Measurements from ENCODE around the gene MED31. TPM values are rescaled to one million over a fixed set of nuclear protein-coding genes. Genes with fewer than 3 reads are reported as not detected.
A peak's percentile ranks its signal among the peaks of the same experiment; 100 is the strongest.

Gene MED31
- polyA plus RNA-seq (2013, experiment 1 of 2) = 39.1 TPM
- polyA plus RNA-seq (2013, experiment 2 of 2) = 41.1 TPM

DNA sequence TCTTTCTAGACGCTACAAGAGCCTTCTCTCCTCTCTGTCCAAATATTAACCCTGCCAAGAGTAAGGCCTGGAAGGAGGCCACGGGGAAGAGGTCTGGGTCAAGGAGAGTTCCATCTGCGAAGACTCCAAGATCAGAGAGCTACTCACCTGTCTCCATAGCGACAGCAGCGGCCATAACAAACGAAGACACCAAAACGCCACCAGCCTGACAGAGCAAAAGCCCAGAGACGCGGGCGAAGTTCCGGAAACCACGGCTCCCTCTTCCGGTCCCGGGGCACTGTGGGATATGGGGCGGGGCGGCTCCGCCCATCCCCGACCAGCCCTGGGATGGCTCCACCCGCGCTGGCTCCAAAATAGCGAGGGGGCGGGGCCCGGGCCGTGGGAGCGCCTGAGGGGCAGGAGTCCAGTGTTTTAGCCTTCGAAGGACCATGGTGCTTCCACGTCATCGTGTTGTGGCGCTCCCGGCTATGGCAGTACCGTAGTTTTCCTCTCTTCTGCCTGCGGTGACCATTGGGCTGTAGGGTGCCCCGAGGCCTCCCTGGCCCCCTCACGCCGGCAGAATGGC lies at the start of gene MED31, which contains the start of gene C17orf100:
TSS of gene MED31 (minus strand) at position 252 of the 565 bp plus-strand sequence. CDS start at position 175, 77 bp downstream.
TSS of gene C17orf100 (plus strand) at position 409 of the 565 bp plus-strand sequence. CDS start at position 561, 152 bp downstream.
- H2AK5ac ChIP-seq (ENCODE audit: low read depth, low read length) = peak within 1 kb of the TSS; percentile 97
- H3K4me3 ChIP-seq (ENCODE audit: low read length in 2 of 2) = peak within 1 kb of the TSS; percentile 83 to 84
- peak within 1 kb of the TSS; percentile 77 for H3K23ac ChIP-seq (ENCODE audit: low read depth, low read length, poor library complexity)
- H3K18ac ChIP-seq (ENCODE audit: low read length) = peak within 1 kb of the TSS; percentile 93
- DNase-seq (ENCODE audit: low spot score) = peak; percentile 83
- H3K79me1 ChIP-seq (ENCODE audit: low read depth, low read length) = peaks cover 4% of the 10 kb centered on the region
- peak within 1 kb of the TSS; percentile 62 for H2BK5ac ChIP-seq (ENCODE audit: low read length)
- H3K4ac ChIP-seq (ENCODE audit: low read length) = peak within 1 kb of the TSS; percentile 81
- H2BK12ac ChIP-seq (ENCODE audit: low read length) = peak within 1 kb of the TSS; percentile 96
- no CpG with 5 or more reads among the region's 35 CpGs for WGBS, 2 donors (ENCODE audit: extremely low coverage in 2 of 2, insufficient read length in 2 of 2, insufficient replicate concordance in 1 of 2)
- peak within 1 kb of the TSS; percentile 96 for H2AFZ ChIP-seq (ENCODE audit: low read length)
- H4K91ac ChIP-seq (ENCODE audit: low read depth, low read length, poor library complexity) = no peak within 1 kb of the TSS
- peak within 1 kb of the TSS; percentile 85 for H2BK120ac ChIP-seq (ENCODE audit: low read depth, low read length)
- H3K36me3 ChIP-seq (replicated peaks in 1 of 2; ENCODE audit: control insufficient read depth in 2 of 2, insufficient read depth in 2 of 2, low read length in 2 of 2) = peaks cover 3 to 40% of the 10 kb centered on the region in 2 donors
- peak within 1 kb of the TSS; percentile 83 for H3K27ac ChIP-seq (replicated peaks; ENCODE audit: low read length)
- peak within 1 kb of the TSS; percentile 82 for H3K9ac ChIP-seq (ENCODE audit: low read depth, low read length, poor library complexity)
- H2BK15ac ChIP-seq (ENCODE audit: low read length) = peak within 1 kb of the TSS; percentile 95
- H4K8ac ChIP-seq (ENCODE audit: low read depth, low read length) = peak within 1 kb of the TSS; percentile 89
- H3K9me3 ChIP-seq (replicated peaks in 1 of 2; ENCODE audit: control insufficient read depth in 2 of 2, insufficient read depth in 1 of 2, low read depth in 1 of 2, low read length in 2 of 2) = peaks cover 0 to 3% of the 10 kb centered on the region in 2 donors
- no peak within 1 kb of the TSS for H3K14ac ChIP-seq (ENCODE audit: low read length)
- peak within 1 kb of the TSS; percentile 72 for H3K4me2 ChIP-seq (ENCODE audit: insufficient read depth, low read length, poor library complexity, severe bottlenecking)
- peaks cover 0 to 20% (median 19%) of the 10 kb centered on the region in 3 experiments for H3K27me3 ChIP-seq (ENCODE audit: control insufficient read depth in 3 of 3, insufficient read depth in 3 of 3, low read depth in 1 of 3, low read length in 3 of 3)
- peaks cover 17 to 34% of the 10 kb centered on the region in 2 donors for H3K4me1 ChIP-seq (ENCODE audit: control insufficient read depth in 2 of 2, insufficient read depth in 1 of 2, low read depth in 1 of 2, low read length in 2 of 2)

- Histone ChIP-seq H3K27me3 (ENCODE audit: control insufficient read depth in 3 of 3, insufficient read depth in 3 of 3, low read depth in 1 of 3, low read length in 3 of 3) (peaks cover 0 to 24% (median 2%) of the 10 kb centered on the region in 3 experiments), H3K4me3 (ENCODE audit: low read length in 2 of 2) (no peak overlapping the region), H3K9me3 (replicated peaks in 1 of 2; ENCODE audit: control insufficient read depth in 2 of 2, insufficient read depth in 1 of 2, low read depth in 1 of 2, low read length in 2 of 2) (no peaks in the 10 kb centered on the region), H3K36me3 (replicated peaks in 1 of 2; ENCODE audit: control insufficient read depth in 2 of 2, insufficient read depth in 2 of 2, low read length in 2 of 2) (no peaks in the 10 kb centered on the region), H2AFZ (ENCODE audit: low read length) (peak overlapping the region; percentile 79), H3K4me1 (ENCODE audit: control insufficient read depth in 2 of 2, insufficient read depth in 1 of 2, low read depth in 1 of 2, low read length in 2 of 2) (peaks cover 0 to 2% of the 10 kb centered on the region in 2 donors), H3K79me1 (ENCODE audit: low read depth, low read length) (no peaks in the 10 kb centered on the region), H3K18ac (ENCODE audit: low read length) (peak overlapping the region; percentile 58), H2AK5ac (ENCODE audit: low read depth, low read length) (peak overlapping the region; percentile 8), H4K91ac (ENCODE audit: low read depth, low read length, poor library complexity) (peak overlapping the region; percentile 77), H3K9ac (ENCODE audit: low read depth, low read length, poor library complexity) (no peak overlapping the region), H2BK120ac (ENCODE audit: low read depth, low read length) (no peak overlapping the region), H3K23ac (ENCODE audit: low read depth, low read length, poor library complexity) (no peak overlapping the region), H3K27ac (replicated peaks; ENCODE audit: low read length) (no peak overlapping the region), H2BK15ac (ENCODE audit: low read length) (no peak overlapping the region), H2BK12ac (ENCODE audit: low read length) (no peak overlapping the region), H3K4me2 (ENCODE audit: insufficient read depth, low read length, poor library complexity, severe bottlenecking) (no peak overlapping the region), H4K8ac (ENCODE audit: low read depth, low read length) (no peak overlapping the region), H3K14ac (ENCODE audit: low read length) (no peak overlapping the region), H3K4ac (ENCODE audit: low read length) (no peak overlapping the region), H2BK5ac (ENCODE audit: low read length) (no peak overlapping the region)
- no CpG with 5 or more reads among the region's 8 CpGs for WGBS, 2 donors (ENCODE audit: extremely low coverage in 2 of 2, insufficient read length in 2 of 2, insufficient replicate concordance in 1 of 2)
- no peak for DNase-seq (ENCODE audit: low spot score)
Observed at GRCh38 chr17:6700948-6701307, 49.5 kb upstream of the MED31 start.

GRCh38 chr17:6699997-6700947 lies 48.9 kb upstream of the MED31 start:
- Histone ChIP-seq H2AFZ (ENCODE audit: low read length) (peak overlapping the region; percentile 79), H3K23ac (ENCODE audit: low read depth, low read length, poor library complexity) (no peak overlapping the region), H3K18ac (ENCODE audit: low read length) (no peak overlapping the region), H3K9me3 (replicated peaks in 1 of 2; ENCODE audit: control insufficient read depth in 2 of 2, insufficient read depth in 1 of 2, low read depth in 1 of 2, low read length in 2 of 2) (no peaks in the 10 kb centered on the region), H4K8ac (ENCODE audit: low read depth, low read length) (no peak overlapping the region), H2AK5ac (ENCODE audit: low read depth, low read length) (no peak overlapping the region), H3K4me1 (ENCODE audit: control insufficient read depth in 2 of 2, insufficient read depth in 1 of 2, low read depth in 1 of 2, low read length in 2 of 2) (peaks cover 0 to 2% of the 10 kb centered on the region in 2 donors), H3K36me3 (replicated peaks in 1 of 2; ENCODE audit: control insufficient read depth in 2 of 2, insufficient read depth in 2 of 2, low read length in 2 of 2) (no peaks in the 10 kb centered on the region), H3K27ac (replicated peaks; ENCODE audit: low read length) (no peak overlapping the region), H3K4me2 (ENCODE audit: insufficient read depth, low read length, poor library complexity, severe bottlenecking) (no peak overlapping the region), H3K4me3 (ENCODE audit: low read length in 2 of 2) (no peak overlapping the region), H3K9ac (ENCODE audit: low read depth, low read length, poor library complexity) (no peak overlapping the region), H3K27me3 (ENCODE audit: control insufficient read depth in 3 of 3, insufficient read depth in 3 of 3, low read depth in 1 of 3, low read length in 3 of 3) (peaks cover 0 to 20% (median 2%) of the 10 kb centered on the region in 3 experiments), H2BK5ac (ENCODE audit: low read length) (no peak overlapping the region), H2BK120ac (ENCODE audit: low read depth, low read length) (no peak overlapping the region), H3K79me1 (ENCODE audit: low read depth, low read length) (no peaks in the 10 kb centered on the region), H4K91ac (ENCODE audit: low read depth, low read length, poor library complexity) (no peak overlapping the region), H2BK15ac (ENCODE audit: low read length) (no peak overlapping the region), H2BK12ac (ENCODE audit: low read length) (no peak overlapping the region), H3K4ac (ENCODE audit: low read length) (no peak overlapping the region), H3K14ac (ENCODE audit: low read length) (no peak overlapping the region)
- no CpG with 5 or more reads among the region's 16 CpGs for WGBS, 2 donors (ENCODE audit: extremely low coverage in 2 of 2, insufficient read length in 2 of 2, insufficient replicate concordance in 1 of 2)
- no peak for DNase-seq (ENCODE audit: low spot score)

- no peak overlapping the region for H4K8ac ChIP-seq (ENCODE audit: low read depth, low read length)
- no peak overlapping the region for H3K23ac ChIP-seq (ENCODE audit: low read depth, low read length, poor library complexity)
- no peak overlapping the region for H3K14ac ChIP-seq (ENCODE audit: low read length)
- peaks cover 0 to 13% (median 0%) of the 10 kb centered on the region in 3 experiments for H3K27me3 ChIP-seq (ENCODE audit: control insufficient read depth in 3 of 3, insufficient read depth in 3 of 3, low read depth in 1 of 3, low read length in 3 of 3)
- no peaks in the 10 kb centered on the region for H3K36me3 ChIP-seq (replicated peaks in 1 of 2; ENCODE audit: control insufficient read depth in 2 of 2, insufficient read depth in 2 of 2, low read length in 2 of 2)
- DNase-seq (ENCODE audit: low spot score) = no peak
- WGBS, 2 donors (ENCODE audit: extremely low coverage in 2 of 2, insufficient read length in 2 of 2, insufficient replicate concordance in 1 of 2) = no CpG with 5 or more reads among the region's 11 CpGs
- no peak overlapping the region for H3K27ac ChIP-seq (replicated peaks; ENCODE audit: low read length)
- no peak overlapping the region for H2BK120ac ChIP-seq (ENCODE audit: low read depth, low read length)
- no peak overlapping the region for H4K91ac ChIP-seq (ENCODE audit: low read depth, low read length, poor library complexity)
- H3K9ac ChIP-seq (ENCODE audit: low read depth, low read length, poor library complexity) = no peak overlapping the region
- H3K4me2 ChIP-seq (ENCODE audit: insufficient read depth, low read length, poor library complexity, severe bottlenecking) = no peak overlapping the region
- H3K4ac ChIP-seq (ENCODE audit: low read length) = no peak overlapping the region
- no peak overlapping the region for H3K4me3 ChIP-seq (ENCODE audit: low read length in 2 of 2)
- no peak overlapping the region for H2BK15ac ChIP-seq (ENCODE audit: low read length)
- no peak overlapping the region for H2BK12ac ChIP-seq (ENCODE audit: low read length)
- no peaks in the 10 kb centered on the region for H3K9me3 ChIP-seq (replicated peaks in 1 of 2; ENCODE audit: control insufficient read depth in 2 of 2, insufficient read depth in 1 of 2, low read depth in 1 of 2, low read length in 2 of 2)
- no peak overlapping the region for H2BK5ac ChIP-seq (ENCODE audit: low read length)
- H3K18ac ChIP-seq (ENCODE audit: low read length) = peak overlapping the region; percentile 29
- peaks cover 0 to 2% of the 10 kb centered on the region in 2 donors for H3K4me1 ChIP-seq (ENCODE audit: control insufficient read depth in 2 of 2, insufficient read depth in 1 of 2, low read depth in 1 of 2, low read length in 2 of 2)
- no peaks in the 10 kb centered on the region for H3K79me1 ChIP-seq (ENCODE audit: low read depth, low read length)
- H2AFZ ChIP-seq (ENCODE audit: low read length) = no peak overlapping the region
- no peak overlapping the region for H2AK5ac ChIP-seq (ENCODE audit: low read depth, low read length)
Observed at GRCh38 chr17:6698004-6698403, 46.6 kb upstream of the MED31 start.
